ENCODE measurements around the gene CALHM2.
"Not testable (repeated sequence)": the region's sequence is repeated elsewhere in the genome, so short reads cannot be mapped to it uniquely, and the experiment has no call there.

CALHM2 gene

GRCh38 chr10:103449208-103450144, 2.7 kb downstream of the CALHM2 start:
- DNase-seq, result no peak

DNA sequence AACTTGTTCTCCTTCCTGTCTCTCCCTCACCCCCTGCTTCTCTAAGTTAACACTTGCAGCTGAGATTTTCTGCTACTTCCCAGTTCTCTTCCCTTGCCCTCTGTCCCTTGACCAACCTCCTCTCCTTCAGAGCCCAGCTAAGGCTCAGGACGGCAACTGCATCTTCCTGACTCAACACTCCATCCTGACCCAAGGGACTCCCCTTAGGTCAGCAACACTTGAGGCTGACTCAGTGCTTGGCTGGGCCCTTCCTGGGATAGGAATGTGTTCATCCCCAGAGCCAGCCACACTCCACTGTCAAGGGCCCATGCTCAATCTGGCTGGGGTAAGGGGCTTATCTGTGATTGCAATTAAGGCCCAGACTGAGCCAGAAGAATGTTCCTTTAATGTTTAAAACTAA, 3.4 kb downstream of the CALHM2 start:
- DNase-seq, result peak; percentile 73

DNA sequence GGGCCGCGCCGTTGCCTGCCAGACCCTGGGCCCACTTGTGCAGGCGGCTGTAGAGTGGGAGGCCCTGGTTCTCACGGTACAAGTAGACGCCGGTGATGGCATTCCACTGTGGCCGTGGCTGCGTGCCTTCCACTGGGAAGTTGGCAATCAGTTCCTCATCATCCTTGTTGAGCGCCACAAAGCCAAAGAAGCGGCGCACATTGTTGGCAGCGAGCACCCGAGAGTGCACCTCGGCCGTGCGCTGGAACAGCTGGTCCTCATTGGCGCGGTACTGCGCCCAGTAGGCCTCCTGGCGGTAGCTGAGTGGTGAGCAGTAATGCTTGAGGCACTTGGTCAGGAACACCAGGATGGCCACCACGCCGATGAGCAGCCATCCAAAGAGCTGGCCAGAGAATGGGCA, 5.0 kb downstream of the CALHM2 start:
- no peak for DNase-seq

- DNase-seq, result no peak
Measured at GRCh38 chr10:103445767-103446567, 6.2 kb downstream of the CALHM2 start.

DNA sequence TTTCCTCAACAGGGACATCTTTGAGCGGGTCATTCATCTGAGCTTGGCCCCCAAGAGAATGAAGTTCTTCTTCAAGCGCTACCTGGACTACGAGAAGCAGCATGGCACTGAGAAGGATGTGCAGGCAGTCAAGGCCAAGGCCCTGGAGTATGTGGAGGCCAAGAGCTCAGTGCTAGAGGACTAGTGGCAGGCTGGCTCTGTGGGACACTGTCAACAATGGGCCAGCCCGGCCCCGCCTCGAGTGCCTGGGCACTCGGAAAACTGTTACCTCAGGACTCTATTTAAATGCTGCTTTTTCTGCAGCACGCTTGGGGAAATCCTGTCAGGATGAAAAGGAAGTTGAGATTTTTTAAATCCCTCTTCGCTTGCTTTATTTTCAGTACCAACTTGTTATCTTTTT, 6.8 kb downstream of the CALHM2 start:
- DNase-seq, result no peak

DNA sequence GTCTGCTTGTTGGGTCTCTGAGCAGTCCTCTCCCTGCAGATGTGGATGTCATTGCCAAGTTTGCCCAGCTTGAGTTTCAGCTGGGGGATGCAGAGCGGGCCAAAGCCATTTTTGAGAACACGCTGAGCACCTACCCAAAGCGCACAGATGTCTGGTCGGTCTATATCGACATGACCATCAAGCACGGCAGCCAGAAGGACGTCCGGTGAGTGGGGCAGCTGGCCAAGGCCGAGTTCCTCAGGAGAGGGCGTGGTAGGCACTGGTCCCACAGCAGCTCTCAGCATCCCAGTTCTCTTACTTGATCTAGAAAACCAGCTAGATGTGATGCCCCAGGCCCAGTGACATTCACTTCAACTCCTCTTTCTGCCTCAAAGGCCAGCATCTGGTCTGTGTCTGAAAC, 7.7 kb downstream of the CALHM2 start:
- no peak for DNase-seq

DNA sequence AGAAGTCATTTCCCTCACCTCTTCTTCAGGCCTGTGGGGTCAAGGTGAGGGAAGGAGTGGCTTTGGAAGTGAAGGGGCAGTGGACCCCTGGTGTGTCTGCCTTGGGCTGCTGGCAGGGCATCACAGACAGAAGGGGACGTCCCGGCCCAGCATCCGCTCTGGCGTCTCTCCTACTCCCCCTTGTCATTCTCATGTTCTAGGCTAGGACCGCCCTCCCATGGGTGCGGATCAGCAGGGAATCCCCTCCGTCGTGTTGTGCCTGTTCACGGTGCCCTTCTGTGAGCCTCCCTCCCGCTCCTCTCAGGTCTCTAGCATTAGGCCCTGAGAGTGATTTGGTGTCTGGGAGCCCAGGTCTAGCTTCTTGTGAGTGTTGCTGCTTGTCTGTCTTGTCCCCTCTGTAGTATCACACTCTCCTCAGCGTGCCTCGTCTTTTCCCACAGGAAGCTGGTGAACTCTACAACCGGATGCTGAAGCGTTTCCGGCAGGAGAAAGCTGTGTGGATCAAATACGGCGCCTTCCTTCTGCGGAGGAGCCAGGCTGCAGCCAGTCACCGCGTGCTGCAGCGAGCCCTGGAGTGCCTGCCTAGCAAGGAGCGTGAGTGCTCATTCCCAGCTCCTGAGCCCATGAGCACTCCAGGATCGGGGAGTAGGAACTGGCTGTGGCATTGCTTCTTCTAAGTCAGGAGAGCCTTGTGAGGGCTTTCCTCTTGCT, 8.5 kb downstream of the CALHM2 start:
- DNase-seq, result no peak

DNA sequence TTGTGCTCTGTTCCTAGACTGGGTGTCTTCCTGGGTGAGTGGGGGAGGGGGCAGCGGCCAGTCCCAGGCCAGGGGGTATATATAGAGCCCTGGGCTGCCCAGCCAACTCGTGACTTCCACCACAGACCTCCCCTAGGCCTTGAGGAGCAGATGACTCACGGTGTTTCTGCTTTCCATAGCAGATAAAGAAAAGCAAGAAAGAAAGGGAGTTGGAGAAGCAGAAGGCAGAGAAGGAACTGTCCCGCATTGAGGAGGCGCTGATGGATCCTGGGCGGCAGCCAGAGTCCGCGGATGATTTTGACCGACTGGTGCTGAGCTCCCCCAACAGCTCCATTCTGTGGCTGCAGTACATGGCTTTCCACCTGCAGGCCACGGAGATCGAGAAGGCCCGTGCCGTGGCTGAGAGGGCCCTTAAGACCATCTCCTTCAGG, 10.1 kb downstream of the CALHM2 start:
- peak; percentile 13 for DNase-seq

DNA sequence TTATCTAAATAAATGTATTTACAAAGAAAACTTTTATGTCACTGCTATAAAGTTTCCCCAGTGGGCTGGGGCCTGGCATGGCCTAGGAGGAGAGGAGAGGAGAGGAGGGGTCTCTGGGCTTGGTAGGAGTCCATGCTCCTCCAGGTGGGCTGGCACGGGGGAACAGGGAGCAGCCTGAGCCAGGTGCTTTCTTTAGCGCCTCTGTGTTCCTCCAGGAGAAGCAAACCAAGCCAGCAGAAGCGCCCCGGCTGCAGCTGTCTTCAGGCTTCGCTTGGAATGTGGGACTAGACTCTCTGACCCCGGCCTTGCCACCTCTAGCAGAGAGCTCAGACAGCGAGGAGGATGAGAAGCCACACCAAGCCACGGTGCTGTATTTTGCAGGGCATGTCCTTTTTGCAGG, 10.6 kb downstream of the CALHM2 start:
- DNase-seq, result no peak

DNA sequence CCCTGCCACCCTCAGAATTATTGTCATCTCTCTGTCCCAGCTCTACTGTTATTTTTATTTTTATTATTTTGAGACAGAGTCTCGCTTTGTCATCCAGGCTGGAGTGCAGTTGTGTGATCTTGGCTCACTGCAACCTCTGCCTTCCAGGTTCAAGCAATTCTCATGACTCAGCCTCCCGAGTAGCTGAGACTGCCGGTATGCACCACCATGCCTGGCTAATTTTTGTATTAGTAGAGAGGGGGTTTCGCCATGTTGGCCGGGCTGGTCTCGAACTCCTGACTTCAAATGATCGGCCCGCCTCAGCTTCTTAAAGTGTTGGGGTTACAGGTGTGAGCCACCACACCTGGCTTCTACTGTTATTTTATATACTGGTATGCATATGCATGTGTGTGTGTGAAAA, 11.0 kb downstream of the CALHM2 start:
- no peak for DNase-seq

DNA sequence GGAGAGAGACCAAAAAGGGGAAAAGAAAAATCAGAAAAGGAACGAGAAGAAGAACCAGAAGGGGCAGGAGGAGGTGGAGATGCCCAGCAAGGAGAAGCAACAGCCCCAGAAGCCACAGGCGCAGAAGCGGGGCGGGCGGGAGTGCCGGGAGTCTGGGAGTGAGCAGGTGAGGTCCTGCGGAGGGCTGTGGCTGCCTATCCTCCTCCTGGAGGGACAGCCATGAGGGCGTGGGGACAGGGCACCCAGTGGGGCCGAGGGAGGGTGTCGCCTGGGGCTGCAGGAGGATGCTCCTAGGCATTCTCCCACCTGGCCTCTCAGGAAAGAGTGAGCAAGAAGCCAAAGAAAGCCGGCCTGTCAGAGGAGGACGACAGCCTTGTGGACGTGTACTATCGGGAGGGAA, 11.8 kb downstream of the CALHM2 start:
- no peak for DNase-seq

- DNase-seq, result no peak
Measured at GRCh38 chr10:103439776-103440175, 12.4 kb downstream of the CALHM2 start.

DNA sequence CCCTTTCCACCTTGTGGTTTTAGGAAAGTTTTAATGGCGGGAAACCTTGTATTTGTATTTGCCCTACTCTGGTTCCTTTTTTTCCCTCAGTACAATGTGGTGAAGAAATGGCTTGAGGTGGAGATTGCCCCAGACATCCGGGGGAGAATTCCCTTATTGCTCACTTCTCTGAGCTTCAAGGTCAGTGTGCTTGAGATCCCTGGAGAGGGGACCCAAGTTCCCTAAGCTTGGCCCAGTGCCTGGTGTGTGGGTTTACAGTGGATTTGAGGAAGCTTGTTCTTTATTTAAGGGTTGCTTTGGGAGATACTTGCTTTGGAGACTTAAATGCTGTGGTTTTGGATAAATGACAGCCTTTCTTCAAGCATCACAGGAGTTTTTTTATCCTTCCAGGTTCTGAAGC, 18.3 kb downstream of the CALHM2 start:
- no peak for DNase-seq

- no peak for DNase-seq
Measured at GRCh38 chr10:103431902-103432301, 20.3 kb downstream of the CALHM2 start.

DNA sequence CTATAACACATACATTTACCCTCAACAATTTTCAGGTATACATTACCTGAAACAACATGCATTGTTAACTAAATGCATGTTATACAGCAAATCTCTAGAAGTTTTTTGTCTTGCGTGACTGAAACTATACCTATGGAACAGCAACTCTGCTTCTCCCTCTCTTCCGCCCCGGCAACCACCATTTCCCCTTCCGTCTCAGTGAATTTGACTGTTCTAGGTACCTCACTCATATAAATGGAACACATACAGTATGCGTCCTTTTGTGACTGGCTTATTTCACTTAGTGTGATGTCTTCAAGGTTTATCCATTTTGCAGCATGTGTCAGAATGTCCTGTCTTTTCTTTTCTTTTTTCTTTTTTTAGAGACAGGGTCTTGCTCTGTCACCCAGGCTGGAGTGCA, 22.5 kb downstream of the CALHM2 start:
- no peak for DNase-seq

- no peak for DNase-seq
Measured at GRCh38 chr10:103428989-103429643, 23.1 kb downstream of the CALHM2 start.

DNA sequence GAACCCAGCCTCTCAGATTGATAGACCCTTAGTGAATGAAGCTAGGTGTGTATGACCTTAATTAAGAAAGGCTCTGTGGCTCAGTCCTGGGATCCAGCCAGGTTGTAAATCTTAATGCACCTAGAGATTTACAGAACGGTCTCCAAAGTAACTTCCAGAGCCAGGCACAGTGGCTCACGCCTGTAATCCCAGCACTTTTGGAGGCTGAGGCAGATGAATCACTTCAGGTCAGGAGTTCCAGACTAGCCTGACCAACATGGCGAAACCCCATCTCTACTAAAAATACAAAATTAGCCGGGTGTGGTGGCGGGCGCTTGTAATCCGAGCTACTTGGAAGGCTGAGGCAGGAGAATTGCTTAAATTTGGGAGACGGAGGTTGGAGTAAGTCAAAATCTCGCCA, 24.3 kb downstream of the CALHM2 start:
- DNase-seq, result no peak

- DNase-seq, result no peak
Measured at GRCh38 chr10:103423748-103424147, 28.4 kb downstream of the CALHM2 start.

DNA sequence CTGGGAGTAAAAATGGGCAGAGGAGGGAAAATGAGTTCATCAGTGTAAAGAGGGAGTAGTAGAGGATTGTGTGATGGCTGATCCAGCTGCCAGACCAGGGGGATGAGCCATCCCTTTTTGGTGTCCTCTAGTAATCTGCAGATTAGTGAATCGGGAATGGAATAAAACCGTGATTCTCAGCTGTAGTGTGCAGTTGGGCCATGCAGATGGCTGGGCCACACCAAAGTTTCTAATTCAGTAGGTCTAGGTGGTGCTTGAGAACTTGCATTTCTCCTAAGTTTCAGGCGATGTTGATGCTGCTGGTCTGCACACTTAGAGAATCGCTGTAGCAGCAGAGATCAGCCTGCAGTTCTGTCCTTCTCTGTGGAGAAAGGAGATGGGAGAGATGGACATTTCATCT, 33.1 kb downstream of the CALHM2 start:
- DNase-seq, result no peak

DNA sequence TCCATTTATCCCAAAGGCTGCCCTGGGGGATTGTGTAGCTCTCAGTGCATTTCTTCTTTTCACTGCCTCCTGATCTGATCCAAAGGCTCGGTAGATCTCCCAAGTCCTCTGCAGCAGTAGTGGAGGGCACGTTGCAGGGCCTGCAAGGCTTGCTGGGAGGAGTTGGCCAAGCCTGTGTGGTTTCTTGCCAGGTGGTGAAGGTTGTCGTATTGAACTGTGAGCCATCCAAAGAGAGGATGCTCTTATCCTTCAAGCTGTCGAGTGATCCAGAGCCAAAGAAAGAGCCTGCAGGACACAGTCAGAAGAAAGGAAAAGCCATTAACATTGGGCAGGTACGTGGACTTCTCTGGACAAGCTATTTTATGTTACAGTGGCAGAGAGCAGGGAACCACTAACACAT, 34.6 kb downstream of the CALHM2 start:
- DNase-seq, result no peak

- DNase-seq, result not testable (repeated sequence)
Measured at GRCh38 chr10:103417148-103417469, 35.1 kb downstream of the CALHM2 start.

- DNase-seq, result peak; percentile 55
Measured at GRCh38 chr10:103416436-103417147, 35.6 kb downstream of the CALHM2 start.
